ENCODE data around the gene HIP1. TPM values are rescaled to one million over a fixed set of nuclear protein-coding genes. Genes with fewer than 3 reads are reported as not detected.
"Not testable (repeated sequence)": the region's sequence is repeated elsewhere in the genome, so short reads cannot be mapped to it uniquely, and the experiment has no call there.

The HIP1 gene
- total RNA-seq, 1 donor from 2014 or later, result 4.1 TPM

DNA sequence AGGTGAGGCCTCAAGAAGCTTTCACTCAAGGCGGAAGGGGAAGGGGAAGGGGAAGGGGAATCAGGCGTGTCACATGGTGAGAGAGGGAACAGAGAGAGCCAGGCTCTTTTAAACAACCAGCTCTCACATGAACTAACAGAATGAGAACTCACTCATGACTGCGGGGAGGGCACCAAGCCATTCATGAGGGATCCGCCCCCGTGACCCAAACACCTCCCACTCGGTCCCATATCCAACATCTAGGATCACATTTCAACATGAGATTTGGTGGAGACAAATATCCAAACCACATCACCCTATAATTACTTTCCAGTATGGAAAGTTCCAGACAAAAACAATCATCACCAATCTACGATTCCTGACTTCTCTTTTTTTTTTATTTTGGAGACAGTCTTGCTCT lies 22.9 kb downstream of the HIP1 start:
- Mint-ChIP-seq H3K27ac (no peak overlapping the region), H3K4me3 (no peak overlapping the region), H3K36me3 (ENCODE audit: low read depth) (peaks cover 2% of the 10 kb centered on the region), H3K9me3 (peaks cover 11% of the 10 kb centered on the region), H3K27me3 (peaks cover 15% of the 10 kb centered on the region), H3K4me1 (peaks cover 2% of the 10 kb centered on the region)
- DNase-seq, result no peak
- intact Hi-C loops (cut with micrococcal nuclease), result no loop called here

DNA sequence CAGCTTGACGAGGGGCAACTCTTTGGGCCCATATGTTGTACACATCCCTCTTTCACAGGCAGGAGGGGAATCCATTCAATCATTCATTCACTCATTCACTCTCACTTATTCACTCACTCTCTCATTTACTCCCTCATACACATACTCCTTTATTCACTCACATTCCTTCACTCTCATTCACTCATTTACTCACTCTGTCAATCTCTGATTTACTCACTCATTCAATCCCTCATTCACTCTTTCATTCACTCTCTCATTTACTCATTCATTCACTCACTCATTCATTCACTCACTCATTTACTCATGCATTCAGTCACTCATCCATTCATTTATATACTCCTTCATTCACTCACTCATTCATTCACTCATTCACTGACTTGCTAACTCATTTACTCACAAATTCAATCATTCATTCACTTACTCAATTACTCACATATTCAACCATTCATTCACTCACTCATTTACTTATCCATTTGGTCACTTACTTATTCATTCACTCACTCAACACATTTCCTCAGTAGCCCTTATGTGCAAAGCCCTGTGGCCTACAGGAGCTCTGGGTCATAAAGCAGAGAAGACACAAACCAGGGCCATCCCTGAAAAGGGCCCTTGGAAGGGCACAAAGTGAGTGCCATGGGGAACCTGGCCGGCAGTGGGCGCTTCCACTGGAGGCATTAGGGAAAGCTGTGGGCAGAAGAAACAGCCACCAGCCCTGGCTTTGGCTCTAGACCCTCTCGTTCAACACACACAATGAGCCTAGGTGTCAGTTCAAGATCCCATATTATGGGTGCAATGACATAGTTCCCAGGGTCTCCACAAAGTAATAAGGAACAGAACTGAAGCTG lies 26.0 kb downstream of the HIP1 start:
- Mint-ChIP-seq H3K4me1 (peaks cover 2% of the 10 kb centered on the region), H3K27ac (no peak overlapping the region), H3K27me3 (peaks cover 15% of the 10 kb centered on the region), H3K4me3 (no peak overlapping the region), H3K9me3 (peaks cover 22% of the 10 kb centered on the region), H3K36me3 (ENCODE audit: low read depth) (peaks cover 2% of the 10 kb centered on the region)
- intact Hi-C loops (cut with micrococcal nuclease), result no loop called here
- no peak for DNase-seq

DNA sequence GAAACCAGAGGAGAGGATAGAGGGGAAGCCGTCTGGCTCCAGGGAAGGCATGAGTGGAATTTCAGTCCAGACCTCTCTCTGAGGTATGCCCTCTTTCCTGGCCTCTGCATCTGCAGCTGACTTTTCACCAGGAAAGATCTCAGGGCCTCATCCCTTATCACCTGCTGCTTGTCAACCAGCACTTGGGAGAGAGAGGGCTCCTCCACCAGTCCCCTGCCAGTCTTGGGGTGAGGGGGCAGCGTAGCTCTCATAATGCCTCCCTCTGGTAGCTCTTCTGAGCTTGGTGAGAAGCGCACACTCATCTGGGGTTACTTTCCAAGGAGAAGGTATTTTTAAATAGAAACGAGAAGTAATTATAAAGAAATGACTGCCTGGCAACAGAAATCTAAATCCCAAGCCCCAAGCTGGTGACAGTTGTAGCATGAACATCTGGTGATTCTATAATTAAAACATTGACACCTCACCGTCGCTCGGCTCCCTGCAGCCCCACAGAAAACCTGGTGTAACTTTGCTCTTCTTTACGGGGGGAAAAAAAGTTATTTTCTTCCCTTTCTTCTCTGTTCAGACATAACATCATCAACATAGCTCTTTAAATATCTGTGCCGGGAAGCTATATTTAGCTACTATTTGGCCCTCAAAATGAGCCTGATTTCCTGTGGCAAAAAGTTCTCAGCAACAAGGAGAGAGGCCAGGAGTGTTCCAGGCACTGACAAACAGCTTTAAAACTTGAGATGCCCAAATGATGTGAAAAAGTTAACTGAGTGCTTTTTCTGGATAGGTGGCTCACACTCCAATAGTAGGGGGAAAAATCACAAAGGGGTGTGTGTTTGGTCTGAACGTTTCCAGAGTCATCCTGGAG lies 26.9 kb downstream of the HIP1 start:
- H3K27ac Mint-ChIP-seq, result no peak overlapping the region
- H3K9me3 Mint-ChIP-seq, result peaks cover 22% of the 10 kb centered on the region
- peaks cover 2% of the 10 kb centered on the region for H3K4me1 Mint-ChIP-seq
- H3K36me3 Mint-ChIP-seq (ENCODE audit: low read depth), result peaks cover 2% of the 10 kb centered on the region
- no peak overlapping the region for H3K4me3 Mint-ChIP-seq
- intact Hi-C loops (cut with micrococcal nuclease), result no loop called here
- no peak for DNase-seq
- H3K27me3 Mint-ChIP-seq, result peaks cover 15% of the 10 kb centered on the region

DNA sequence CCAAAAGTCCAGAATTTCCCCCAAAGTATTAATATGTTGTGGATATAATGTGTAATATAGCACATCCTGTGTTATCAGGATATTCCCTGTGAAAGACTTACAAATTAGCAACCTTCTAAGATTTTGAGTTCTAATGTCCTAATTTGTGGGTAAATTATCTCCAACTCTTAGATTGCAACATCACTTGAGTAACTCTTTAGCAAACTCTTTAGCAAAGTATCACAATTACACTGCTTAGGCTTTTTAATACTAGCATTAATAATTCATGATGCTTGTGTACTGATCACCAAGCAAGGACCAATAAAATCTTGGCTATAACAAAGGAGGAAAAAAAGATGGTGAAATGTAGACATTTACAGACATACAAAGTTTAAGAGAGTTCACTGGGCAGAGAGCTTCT lies 27.7 kb downstream of the HIP1 start:
- intact Hi-C loops (cut with micrococcal nuclease), result no loop called here
- Mint-ChIP-seq H3K9me3 (peaks cover 22% of the 10 kb centered on the region), H3K27me3 (peaks cover 15% of the 10 kb centered on the region), H3K27ac (no peak overlapping the region), H3K4me1 (peaks cover 2% of the 10 kb centered on the region), H3K4me3 (no peak overlapping the region), H3K36me3 (ENCODE audit: low read depth) (peaks cover 2% of the 10 kb centered on the region)
- DNase-seq, result no peak

DNA sequence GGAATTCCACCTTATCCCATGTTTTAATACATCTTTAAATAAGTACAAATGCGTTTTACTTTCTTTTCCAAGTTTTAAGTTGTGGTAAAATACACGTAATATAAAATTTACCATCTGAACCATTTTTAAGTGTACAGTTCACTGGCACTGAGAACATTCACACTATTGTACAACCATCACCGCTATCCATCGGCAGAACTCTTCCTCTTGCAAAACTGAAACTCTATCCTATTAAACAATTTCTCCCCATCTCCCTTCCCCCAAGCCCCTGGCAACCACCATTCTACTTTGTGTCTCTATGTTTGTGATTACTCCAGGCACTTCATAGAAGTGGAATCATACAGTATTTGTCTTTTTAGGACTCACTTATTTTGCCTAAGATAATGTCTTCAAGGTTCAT lies 33.8 kb downstream of the HIP1 start:
- Mint-ChIP-seq H3K4me1 (no peaks in the 10 kb centered on the region), H3K36me3 (ENCODE audit: low read depth) (no peaks in the 10 kb centered on the region), H3K27me3 (no peaks in the 10 kb centered on the region), H3K9me3 (peaks cover 11% of the 10 kb centered on the region), H3K27ac (no peak overlapping the region), H3K4me3 (no peak overlapping the region)
- intact Hi-C loops (cut with micrococcal nuclease), result no loop called here
- DNase-seq, result no peak

DNA sequence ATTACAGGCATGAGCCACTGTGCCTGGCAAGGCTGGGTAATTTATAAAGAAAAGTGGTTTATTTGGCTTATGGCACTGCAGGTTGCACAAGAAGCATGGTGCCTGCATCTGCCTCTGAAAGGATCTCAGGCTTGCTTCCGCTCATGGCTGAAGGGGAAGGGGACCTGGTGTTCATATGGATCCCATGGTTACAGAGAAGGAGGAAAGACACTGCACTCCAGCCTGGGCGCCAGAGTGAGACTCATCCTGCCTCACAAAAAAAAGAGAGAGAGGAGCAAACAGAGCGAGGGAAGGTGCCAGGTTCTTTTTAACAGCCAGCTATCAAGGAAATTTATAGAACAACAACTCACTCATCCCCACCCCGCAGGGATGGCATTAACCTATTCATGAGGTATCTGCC lies 36.2 kb downstream of the HIP1 start:
- Mint-ChIP-seq H3K27ac (no peak overlapping the region), H3K27me3 (no peaks in the 10 kb centered on the region), H3K4me1 (no peaks in the 10 kb centered on the region), H3K4me3 (no peak overlapping the region), H3K9me3 (no peaks in the 10 kb centered on the region), H3K36me3 (ENCODE audit: low read depth) (no peaks in the 10 kb centered on the region)
- intact Hi-C loops (cut with micrococcal nuclease), result no loop called here
- no peak for DNase-seq

DNA sequence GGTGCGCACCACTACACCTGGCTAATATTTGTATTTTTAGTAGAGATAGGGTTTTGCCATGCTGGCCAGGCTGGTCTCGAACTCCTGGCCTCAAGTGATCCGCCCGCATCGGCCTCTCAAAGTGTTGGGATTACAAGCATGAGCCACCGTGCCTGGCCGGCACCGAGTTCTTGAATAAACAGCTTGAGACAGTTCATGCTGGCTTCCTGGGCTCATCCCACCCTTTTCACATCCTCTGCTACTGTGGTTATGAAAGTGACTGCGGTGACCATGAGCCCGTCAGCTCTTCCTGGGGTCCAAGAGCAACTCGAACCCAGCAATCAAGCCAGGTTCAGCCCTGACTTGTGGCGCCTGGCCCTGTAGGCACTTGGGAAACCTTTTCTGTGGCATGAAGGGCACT lies 38.7 kb downstream of the HIP1 start:
- no peak overlapping the region for H3K27ac Mint-ChIP-seq
- intact Hi-C loops (cut with micrococcal nuclease), result no loop called here
- no peaks in the 10 kb centered on the region for H3K36me3 Mint-ChIP-seq (ENCODE audit: low read depth)
- DNase-seq, result no peak
- no peak overlapping the region for H3K4me3 Mint-ChIP-seq
- no peaks in the 10 kb centered on the region for H3K9me3 Mint-ChIP-seq
- H3K27me3 Mint-ChIP-seq, result peaks cover 4% of the 10 kb centered on the region
- no peaks in the 10 kb centered on the region for H3K4me1 Mint-ChIP-seq

DNA sequence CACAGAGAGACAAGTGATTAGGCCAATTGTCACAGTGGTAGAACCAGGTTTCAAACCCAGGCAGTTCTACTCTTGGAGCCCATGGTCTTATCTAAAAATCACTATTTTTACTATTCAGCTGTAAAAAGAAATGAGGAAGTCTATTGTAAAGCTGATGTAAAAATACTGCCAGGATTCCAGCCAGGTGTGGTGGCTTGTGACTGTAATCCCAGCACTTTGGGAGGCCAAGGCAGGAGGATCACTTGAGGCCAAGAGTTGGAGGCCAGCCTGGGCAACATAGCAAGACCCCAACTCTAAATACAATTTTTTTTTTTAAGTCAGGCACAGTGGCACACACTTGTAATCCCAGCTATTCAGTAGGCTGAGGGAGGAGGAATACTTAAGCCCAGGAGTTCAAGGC lies 40.4 kb downstream of the HIP1 start:
- no peak for DNase-seq
- no peaks in the 10 kb centered on the region for H3K4me1 Mint-ChIP-seq
- H3K27ac Mint-ChIP-seq, result no peak overlapping the region
- no peaks in the 10 kb centered on the region for H3K9me3 Mint-ChIP-seq
- no peak overlapping the region for H3K4me3 Mint-ChIP-seq
- intact Hi-C loops (cut with micrococcal nuclease), result no loop called here
- no peaks in the 10 kb centered on the region for H3K36me3 Mint-ChIP-seq (ENCODE audit: low read depth)
- H3K27me3 Mint-ChIP-seq, result peaks cover 4% of the 10 kb centered on the region

DNA sequence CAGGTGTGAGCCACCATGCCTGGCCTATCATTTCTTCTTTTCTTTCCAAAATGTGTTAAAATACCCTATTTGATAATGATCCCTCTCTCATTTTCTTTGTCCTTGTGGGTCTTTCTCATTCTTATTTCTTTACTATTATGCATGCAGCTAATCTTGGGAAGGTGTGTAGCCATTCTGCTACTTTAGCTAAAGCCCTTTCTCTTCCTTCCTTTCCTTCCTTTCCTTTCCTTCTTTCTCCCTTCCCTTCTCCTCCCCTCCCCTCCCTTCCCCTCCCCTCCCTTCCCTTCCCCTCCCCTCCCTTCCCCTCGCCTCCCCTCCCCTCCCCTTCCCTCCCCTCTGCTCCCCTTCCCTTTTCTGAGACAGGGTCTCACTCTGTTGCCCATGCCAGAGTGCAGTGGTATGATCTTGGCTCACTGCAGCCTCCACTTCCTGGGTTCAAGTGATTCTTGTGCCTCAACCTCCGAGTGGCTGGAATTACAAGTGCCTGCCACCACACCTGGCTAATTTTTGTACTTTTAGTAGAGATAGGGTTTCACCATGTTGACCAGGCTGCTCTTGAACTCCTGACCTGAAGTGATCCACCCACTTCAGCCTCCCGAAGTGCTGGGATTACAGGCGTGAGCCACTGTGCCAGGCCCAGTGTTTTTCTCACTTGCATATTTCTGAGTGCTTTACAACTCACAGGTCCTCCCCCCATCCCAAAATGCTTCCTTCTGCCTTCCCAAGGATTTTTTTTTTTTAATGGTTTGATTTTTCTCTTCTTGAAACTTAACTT lies 42.3 kb downstream of the HIP1 start:
- H3K4me1 Mint-ChIP-seq, result no peaks in the 10 kb centered on the region
- no peak overlapping the region for H3K27ac Mint-ChIP-seq
- H3K9me3 Mint-ChIP-seq, result no peaks in the 10 kb centered on the region
- intact Hi-C loops (cut with micrococcal nuclease), result no loop called here
- no peak for DNase-seq
- H3K27me3 Mint-ChIP-seq, result peaks cover 4% of the 10 kb centered on the region
- H3K36me3 Mint-ChIP-seq (ENCODE audit: low read depth), result no peaks in the 10 kb centered on the region
- H3K4me3 Mint-ChIP-seq, result no peak overlapping the region

DNA sequence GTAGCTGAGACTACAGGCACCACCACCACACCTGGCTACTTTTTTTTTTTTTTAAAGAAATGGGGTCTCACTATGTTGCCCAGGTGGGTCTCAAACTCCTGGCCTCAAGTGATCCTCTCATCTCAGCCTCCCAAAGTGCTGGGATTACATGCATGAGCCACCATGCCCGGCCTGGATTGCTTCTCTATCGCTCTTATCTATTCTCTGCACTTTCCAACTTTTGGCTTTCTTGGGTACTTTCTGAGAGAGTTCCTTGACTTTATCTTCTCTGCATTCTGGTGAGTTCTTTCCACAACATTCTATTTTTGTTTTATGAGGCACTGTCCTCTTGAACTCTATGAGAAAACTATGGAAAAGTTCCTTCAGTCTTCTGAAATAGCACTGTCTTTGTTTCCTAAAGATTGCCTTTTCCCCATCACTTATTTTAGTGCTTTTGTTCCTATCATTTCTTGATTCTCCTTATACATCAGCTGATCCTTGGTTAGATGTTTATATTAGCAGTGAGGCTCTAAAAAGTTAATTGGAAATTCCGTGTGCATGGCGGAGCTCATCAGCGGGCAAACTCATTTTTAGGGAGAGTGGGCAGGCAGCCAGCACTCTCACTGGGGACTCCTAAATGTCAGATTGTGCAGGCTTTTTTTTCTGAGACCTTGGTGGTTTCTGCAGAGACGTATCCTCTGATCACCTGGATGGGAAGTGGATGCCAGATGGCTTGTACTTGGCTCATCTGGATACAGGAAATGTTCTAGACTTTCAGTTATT lies 43.9 kb downstream of the HIP1 start:
- H3K4me1 Mint-ChIP-seq, result no peaks in the 10 kb centered on the region
- intact Hi-C loops (cut with micrococcal nuclease), result no loop called here
- peaks cover 4% of the 10 kb centered on the region for H3K27me3 Mint-ChIP-seq
- no peak for DNase-seq
- no peak overlapping the region for H3K27ac Mint-ChIP-seq
- no peaks in the 10 kb centered on the region for H3K36me3 Mint-ChIP-seq (ENCODE audit: low read depth)
- no peak overlapping the region for H3K4me3 Mint-ChIP-seq
- no peaks in the 10 kb centered on the region for H3K9me3 Mint-ChIP-seq

DNA sequence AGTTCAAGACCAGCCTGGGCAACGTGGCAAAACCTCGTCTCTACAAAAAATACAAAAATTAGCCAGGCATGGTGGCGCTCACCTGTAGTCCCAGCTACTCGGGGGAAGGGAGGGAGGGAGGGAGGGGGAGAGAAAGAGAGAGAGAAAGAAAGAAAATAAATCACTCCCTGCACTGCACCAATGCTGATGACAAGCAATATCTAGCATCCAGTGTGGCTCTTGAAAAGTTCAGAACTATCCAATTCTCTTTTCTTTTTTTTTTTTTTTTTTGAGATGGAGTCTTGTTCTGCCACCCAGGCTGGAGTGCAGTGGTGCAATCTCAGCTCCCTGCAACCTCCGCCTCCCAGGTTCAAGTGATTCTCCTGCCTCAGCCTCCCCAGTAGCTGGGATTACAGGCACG lies 45.1 kb downstream of the HIP1 start:
- H3K27ac Mint-ChIP-seq; H3K27me3 Mint-ChIP-seq; intact Hi-C loops (cut with micrococcal nuclease); H3K4me1 Mint-ChIP-seq; H3K9me3 Mint-ChIP-seq; DNase-seq; H3K4me3 Mint-ChIP-seq; H3K36me3 Mint-ChIP-seq (ENCODE audit: low read depth): not testable (repeated sequence)

DNA sequence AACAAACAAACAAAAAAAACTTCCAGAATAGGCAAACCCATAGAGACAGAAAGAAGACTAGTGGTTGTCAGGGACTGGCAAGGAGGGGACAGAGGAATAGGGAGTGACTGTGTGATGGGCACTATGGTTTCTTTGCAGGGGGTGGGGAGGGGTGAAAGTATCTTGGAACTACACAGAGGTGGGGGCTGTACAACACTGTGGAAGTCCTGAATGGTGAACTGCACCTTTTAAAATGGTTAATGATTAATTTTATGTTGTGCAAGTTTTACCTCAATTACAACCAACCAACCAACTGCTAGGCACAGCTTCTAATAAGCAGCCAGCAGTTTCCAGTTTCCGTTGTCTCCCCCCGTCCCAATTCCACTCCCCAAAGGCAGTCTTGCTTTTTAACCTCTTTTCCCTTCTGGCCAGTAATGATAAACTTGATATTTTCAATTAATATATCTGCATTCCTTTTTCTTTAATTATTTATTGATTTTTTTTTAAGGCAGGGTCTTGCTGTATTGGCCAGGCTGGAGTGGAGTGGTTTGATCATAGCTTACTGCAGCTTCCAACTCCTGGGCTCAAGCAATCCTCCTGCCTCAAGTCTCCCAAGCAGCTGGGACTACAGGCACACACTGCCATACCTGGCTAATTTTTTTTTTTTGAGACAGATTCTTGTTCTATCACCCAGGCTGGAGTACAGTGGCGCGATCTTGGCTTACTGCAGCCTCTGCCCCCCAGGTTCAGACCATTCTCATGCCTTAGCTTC lies 46.8 kb downstream of the HIP1 start:
- Mint-ChIP-seq H3K27me3 (peaks cover 9% of the 10 kb centered on the region), H3K4me3 (no peak overlapping the region), H3K9me3 (no peaks in the 10 kb centered on the region), H3K4me1 (no peaks in the 10 kb centered on the region), H3K36me3 (ENCODE audit: low read depth) (no peaks in the 10 kb centered on the region), H3K27ac (no peak overlapping the region)
- no peak for DNase-seq
- intact Hi-C loops (cut with micrococcal nuclease), result no loop called here

DNA sequence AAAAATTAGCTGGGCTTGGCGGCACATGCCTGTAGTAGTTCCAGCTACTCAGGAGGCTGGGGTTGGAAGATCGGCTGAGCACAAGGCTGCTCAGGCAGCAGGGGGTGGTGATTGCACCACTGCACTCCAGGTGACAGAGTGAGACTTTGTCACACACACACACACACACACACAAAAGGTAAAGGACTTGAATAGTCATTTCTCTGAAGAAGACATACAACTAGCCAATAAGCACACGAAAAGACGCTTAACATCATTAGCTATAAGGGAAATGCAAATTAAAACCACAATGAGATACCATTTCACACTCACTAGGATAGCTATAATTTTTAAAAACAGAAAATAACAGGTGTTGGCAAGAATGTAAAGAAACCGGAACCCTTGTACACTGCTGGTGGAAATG lies 48.6 kb downstream of the HIP1 start:
- peaks cover 5% of the 10 kb centered on the region for H3K27me3 Mint-ChIP-seq
- H3K9me3 Mint-ChIP-seq, result no peaks in the 10 kb centered on the region
- H3K4me1 Mint-ChIP-seq, result no peaks in the 10 kb centered on the region
- no peaks in the 10 kb centered on the region for H3K36me3 Mint-ChIP-seq (ENCODE audit: low read depth)
- DNase-seq, result no peak
- no peak overlapping the region for H3K27ac Mint-ChIP-seq
- intact Hi-C loops (cut with micrococcal nuclease), result no loop called here
- no peak overlapping the region for H3K4me3 Mint-ChIP-seq

Data from activated CD4-positive, alpha-beta T cell treated with anti-CD3 and anti-CD28 coated beads, Interleukin-2, amount 10 ng/mL, durations not matched to agents 24 days and 14 days (primary cell).